Epithelial cell of esophagus (primary cell): ENCODE results near the gene SLC19A2.

Experiments
- DNase-seq: peaks from one replicate; pipeline ENCODE4 v3.0.0; 2010; ENCODE audit warnings: low read depth
- H3K4me3 ChIP-seq: 2 replicates; pipeline ENCODE4 v1.5.1; 2011; ENCODE audit warnings: mild to moderate bottlenecking, low read length, control low read depth
- TF ChIP-seq, protein P1 (sequence below): IDR thresholded peaks from 2 replicates; pipeline ENCODE4 v1.5.1; 2011; ENCODE audit warnings: low read depth, mild to moderate bottlenecking, low read length, control low read depth, inconsistent platforms; ENCODE audit not compliant: insufficient read depth; ENCODE audit errors: missing control alignments

Gene SLC19A2

DNA sequence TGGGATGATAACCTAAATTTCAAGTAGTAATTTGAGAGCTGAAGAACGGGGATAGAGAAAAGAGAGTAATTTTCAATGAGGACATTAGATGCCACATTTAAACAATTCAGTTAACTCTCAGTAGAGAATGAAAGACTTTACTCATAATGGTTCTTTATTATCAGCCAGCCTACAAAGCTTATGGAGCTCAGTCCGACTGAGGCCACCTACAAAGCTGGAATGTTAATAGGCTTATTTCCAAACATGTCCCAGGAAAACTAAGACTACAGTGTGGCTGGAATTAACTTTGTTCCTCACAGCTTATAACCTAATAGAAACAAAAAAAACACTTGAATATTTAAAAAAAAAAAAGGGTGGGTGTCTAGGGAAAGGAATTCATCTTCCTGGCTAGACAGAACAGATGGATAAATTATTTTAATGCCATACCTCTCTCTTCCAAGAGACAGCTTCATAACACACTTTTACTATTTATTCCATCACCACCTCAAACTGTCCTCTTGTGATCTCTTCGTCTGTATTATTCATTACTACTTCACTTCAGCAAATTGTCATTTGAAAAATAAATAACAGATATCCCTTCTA, 9.8 kb downstream of the SLC19A2 start:
- no peak overlapping the region for H3K4me3 ChIP-seq
- no peak for DNase-seq
- TF ChIP-seq, protein P1, sequence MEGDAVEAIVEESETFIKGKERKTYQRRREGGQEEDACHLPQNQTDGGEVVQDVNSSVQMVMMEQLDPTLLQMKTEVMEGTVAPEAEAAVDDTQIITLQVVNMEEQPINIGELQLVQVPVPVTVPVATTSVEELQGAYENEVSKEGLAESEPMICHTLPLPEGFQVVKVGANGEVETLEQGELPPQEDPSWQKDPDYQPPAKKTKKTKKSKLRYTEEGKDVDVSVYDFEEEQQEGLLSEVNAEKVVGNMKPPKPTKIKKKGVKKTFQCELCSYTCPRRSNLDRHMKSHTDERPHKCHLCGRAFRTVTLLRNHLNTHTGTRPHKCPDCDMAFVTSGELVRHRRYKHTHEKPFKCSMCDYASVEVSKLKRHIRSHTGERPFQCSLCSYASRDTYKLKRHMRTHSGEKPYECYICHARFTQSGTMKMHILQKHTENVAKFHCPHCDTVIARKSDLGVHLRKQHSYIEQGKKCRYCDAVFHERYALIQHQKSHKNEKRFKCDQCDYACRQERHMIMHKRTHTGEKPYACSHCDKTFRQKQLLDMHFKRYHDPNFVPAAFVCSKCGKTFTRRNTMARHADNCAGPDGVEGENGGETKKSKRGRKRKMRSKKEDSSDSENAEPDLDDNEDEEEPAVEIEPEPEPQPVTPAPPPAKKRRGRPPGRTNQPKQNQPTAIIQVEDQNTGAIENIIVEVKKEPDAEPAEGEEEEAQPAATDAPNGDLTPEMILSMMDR: no peak

DNA sequence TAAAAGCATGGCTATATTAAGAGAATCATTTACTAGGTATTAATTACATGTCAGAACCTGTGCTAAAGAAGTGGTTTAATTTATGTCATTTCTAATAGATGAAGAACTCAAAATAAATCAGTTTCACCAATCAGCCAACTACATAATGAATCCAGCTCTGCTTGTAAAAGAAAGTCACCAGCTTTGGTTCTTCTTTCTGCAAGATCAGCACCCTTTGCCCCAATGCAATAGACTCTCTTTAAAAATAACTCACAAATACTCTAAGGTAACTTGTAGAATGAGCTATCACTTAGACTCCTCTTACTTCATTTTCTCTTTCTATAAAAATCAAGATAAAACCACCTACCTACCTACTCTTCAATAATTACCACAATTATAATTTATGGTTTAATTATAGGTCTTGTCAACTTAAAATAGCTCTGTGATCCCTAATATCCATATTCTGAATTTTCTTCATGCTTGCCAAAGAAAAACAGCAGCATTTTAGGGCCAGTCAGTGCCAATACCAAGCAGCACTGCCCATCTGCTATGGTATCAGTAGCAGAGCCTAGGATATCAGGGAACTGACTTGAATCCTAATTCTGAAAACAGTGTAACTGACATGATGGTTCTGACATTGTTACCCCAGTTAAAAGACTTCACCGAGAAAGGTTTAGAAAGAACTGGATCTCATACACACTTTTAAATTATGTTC, 11.3 kb downstream of the SLC19A2 start:
- no peak overlapping the region for H3K4me3 ChIP-seq
- DNase-seq: no peak
- TF ChIP-seq, protein P1: no peak

DNA sequence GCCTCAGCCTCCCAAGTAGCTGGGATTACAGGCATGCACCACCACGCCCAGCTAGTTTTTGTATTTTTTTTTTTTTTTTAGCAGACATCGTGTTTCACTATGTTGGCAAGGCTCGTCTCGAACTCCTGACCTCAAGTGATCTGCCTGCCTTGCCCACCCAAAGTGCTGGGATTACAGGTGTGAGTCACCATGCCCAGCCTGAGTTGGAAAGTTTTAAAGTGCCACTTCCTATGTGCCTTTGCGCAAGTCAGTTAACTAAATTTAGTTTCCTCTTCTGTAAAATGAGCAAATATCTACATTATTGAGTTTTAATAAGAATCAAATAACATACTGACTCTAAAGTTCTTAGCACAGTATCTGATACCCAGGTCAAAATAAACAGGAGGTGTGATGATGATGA, 12.4 kb downstream of the SLC19A2 start:
- DNase-seq: no peak
- H3K4me3 ChIP-seq: no peak overlapping the region
- TF ChIP-seq, protein P1: no peak

DNA sequence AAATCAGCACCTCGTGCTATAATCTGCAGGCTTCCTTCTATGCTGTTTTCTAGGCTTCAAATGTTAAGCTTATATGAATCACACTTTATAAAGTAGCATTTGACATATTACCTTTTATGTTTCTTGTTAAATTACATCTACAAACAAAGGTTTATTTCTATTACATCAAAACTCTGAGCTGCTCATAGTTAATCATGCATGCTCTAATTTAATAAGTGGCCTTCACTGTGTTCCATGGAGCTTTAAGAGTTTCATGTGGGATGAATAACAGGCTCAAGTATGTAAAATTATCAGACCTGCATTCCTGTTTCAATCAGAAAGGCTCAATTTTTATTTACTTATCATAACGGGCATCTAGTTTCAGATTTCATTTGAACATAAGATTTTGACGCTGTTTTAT, 13.0 kb downstream of the SLC19A2 start:
- TF ChIP-seq, protein P1: no peak
- H3K4me3 ChIP-seq: no peak overlapping the region
- DNase-seq: no peak

DNA sequence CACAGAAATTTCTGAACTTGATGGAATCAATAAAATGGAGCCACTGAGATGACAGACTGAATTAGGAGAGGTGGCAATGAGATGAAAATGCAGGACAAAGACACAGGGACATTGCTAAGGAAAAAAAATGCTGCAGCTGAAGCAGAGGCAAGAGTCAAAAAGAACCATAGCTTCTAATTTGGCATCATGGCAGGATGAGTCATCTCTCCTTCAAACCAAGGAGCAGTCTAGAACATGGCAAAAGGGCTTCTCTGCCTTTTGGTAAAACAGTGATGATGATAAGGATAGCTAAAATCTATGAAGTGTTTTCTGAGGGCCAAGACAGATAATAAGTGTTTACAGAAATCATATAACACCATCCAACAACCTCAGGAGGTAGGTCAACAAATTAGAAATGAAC, 16.8 kb downstream of the SLC19A2 start:
- DNase-seq: no peak
- H3K4me3 ChIP-seq: no peak overlapping the region
- TF ChIP-seq, protein P1: no peak

DNA sequence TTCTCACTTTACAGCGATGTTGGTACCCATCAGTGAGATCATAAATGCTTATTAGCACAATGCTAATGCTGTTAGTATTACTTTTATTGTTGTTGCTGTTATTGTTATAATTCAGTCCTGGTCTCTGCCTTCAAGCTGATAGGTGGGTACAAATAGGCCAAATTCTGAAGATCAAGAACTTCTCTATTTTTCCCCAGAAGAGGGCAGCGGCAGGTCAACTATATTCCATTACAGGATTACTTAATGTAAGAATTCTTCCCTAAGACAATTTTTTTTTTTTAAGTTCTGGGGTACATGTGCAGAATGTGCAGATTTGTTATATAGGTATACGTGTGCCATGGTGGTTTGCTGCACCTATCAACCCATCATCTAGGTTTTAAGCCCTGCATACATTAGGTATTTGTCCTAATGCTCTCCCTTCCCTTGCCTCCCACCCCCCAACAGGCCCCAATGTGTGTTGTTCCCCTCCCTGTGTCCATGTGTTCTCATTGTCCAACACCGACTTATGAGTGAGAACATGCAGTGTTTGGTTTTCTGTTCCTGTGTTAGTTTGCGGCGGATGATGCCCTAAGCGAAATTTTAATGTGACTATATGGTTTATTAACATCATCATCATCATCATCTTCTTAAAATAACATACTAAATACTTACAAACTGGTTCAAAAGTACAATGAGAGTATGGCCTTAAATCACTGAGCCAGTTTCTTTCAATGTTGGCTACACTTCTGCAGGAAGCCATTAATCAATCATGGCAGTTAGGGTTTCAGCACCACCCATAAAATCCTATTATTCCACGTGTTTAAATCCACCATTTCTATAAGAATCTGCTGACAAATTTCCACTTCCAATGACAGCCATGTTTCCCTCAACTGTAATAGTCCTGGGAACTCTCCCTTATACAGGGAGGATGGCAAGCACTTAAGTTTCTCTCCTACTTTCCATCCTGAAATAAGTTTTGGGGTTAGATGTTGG, 19.2 kb downstream of the SLC19A2 start:
- peak; percentile 58 for DNase-seq
- no peak overlapping the region for H3K4me3 ChIP-seq
- TF ChIP-seq, protein P1: peak; percentile 39
